EL (cell line): ENCODE results near the gene GP1BB.

Experiments
- DNase-seq: peaks from one replicate; pipeline ENCODE4 v3.0.0-alpha.2; 2016

GP1BB gene

GRCh38 chr22:19727310-19728150 lies 4.2 kb downstream of the GP1BB start:
- no peak for DNase-seq

DNA sequence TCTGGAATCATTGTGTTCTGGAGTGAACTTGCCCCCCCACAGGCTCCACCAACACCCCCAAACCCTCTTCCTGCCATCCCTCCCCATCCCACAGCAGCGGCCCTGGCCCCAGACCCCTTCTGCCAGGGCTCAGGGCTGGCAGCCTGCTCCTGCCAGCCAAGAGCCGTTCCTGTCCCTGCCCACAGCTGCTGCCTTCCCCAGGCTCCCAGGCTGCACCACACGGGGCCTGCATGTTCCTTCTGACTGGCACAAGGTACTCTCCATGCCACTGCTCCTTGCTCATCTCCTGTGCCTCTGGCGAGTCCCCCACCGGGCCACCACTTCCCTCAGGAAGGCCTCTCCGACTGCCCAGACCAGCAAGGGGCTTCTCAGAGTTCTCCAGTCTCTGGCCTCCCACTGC lies 4.9 kb downstream of the GP1BB start:
- no peak for DNase-seq

- no peak for DNase-seq
Measured at GRCh38 chr22:19728836-19729235, 5.5 kb downstream of the GP1BB start.

- no peak for DNase-seq
Measured at GRCh38 chr22:19729507-19729906, 6.2 kb downstream of the GP1BB start.

DNA sequence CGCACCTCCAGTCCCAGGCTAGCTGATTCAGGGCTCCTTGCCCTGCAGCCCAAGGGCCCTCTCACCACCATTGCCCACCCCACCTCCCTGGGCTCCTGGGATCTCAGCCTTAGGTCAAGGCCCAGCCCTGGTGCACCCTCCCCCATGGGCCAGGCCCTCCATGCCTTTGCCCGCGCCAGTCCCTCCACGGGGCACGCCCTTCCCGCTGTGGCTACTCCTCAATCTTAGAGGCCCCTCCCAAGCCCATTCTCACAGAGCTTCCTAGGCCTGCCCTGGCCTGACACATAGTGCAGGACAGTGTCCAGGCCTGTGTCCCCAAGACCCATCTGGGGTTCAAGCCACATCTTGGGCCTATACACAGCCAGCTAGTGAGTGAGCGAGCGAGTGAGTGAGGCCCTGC lies 6.9 kb downstream of the GP1BB start:
- DNase-seq: no peak

GRCh38 chr22:19730655-19731360 lies 7.5 kb downstream of the GP1BB start:
- peak; percentile 79 for DNase-seq

GRCh38 chr22:19731361-19732135 lies 8.2 kb downstream of the GP1BB start:
- no peak for DNase-seq

DNA sequence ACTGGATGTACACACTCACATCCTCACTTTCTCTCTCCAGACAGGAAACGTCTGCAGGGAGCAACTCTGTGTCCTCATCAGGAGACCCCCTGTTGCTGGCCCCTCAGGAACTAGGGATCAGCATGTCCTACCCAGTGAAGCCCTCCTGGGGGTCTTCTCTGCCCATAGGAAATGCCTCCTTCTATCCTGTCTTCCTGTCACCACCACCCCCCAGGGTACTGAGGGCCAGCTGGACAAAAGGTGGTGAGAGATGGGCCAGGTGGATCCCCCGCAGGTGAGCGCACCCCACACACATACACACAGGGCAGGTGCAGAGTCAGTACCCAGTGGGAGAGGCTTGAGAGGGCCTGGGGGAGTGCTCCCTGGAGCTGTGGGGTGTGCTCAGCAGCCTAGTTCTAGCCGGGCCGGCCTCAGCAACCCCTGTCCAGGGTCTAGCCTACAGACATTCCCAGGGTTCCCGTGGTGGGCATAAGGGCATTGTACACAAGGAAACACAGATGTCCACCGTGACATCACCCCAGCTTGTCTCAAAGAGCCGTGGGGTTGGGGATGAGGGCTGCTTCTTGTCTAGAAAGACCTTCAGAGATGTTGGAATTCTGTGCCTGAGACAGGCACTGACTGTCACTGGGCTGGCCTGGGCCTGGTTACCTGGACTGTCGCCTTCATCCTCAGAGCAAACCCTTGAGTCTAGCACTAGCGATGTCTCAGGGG lies 9.2 kb downstream of the GP1BB start:
- no peak for DNase-seq

- no peak for DNase-seq
Measured at GRCh38 chr22:19733755-19734154, 10.4 kb downstream of the GP1BB start.

- no peak for DNase-seq
Measured at GRCh38 chr22:19734163-19734562, 10.8 kb downstream of the GP1BB start.

GRCh38 chr22:19734837-19735382 lies 11.6 kb downstream of the GP1BB start:
- no peak for DNase-seq

DNA sequence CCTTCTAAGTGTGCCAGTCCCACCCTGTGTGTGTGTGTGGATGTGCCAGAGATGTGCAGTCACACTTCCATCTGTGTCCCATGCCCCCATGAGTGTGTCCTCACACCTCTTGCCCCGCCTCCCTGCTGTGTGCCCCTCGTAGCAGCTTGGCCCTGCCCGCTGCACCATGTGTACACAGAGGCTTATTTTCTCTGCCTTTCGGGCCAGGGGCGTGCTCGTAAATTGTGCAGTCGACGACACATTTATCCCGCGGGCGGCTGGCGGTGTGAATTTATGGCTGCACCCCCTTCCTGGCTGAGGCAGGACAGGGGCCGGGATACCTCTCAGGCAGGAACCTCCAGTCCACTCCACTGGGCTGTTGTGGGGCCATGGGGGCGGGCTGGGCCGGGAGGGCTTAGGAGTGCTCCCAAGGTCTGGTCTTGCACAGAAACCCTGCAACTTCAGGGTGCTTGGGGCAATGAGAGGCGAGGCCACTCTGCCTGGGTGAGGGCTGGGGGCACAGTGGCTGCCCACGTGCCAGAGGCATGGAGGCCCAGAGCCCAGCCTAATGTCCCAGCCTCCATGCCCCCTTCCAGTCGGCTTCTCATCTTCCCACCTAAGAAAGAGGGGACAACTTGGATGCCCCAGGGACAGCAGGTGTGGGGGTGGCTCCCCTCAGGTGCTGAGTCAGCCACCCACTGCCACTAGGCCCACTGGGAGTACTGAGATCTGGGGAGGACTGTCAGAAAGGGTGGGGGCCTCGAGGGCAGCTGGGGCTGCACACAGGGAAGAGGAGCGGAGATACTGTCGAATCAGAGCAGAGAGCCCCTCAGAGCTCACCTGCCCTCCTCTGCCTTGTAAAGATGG lies 12.5 kb downstream of the GP1BB start:
- no peak for DNase-seq

DNA sequence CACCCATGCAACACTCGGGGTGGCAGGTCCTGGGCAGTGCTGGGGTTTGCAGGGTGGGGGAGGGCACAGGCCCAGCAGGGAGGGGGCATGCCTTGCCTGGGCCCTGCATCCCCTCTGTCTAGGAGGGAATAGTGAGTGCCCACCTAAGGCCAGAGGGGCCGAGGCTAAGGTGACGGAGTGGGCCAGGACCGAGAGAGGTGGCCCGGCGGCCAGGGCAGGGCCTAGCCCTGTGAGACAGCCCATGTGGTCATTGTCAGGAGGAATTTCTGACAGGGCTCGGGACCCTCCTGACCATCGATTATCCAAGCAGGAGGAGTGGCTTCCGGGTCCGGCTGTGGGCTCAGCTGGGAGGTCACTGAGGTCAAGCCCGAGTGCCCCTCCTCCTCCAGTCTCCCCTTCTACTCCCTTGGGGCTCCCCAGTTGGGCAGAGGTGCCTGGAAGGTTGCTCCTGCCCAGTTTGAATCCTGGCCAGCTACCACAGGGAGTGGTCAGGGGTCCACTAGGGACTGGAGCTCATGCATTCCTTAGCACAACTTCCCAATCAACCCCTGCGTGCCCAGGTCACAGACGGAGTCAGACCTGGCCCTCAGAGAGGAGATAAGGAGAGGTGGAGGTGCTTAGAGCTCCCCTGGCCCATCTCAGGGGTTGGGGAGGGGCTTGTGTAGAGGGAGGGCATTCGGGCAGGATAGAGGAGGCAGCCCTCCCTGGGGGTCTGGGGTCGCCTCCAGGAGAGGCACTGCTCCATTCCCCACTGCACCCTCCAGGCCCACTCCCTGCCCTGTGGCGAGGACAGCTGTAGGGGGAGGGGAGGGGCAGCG lies 14.7 kb downstream of the GP1BB start:
- no peak for DNase-seq

DNA sequence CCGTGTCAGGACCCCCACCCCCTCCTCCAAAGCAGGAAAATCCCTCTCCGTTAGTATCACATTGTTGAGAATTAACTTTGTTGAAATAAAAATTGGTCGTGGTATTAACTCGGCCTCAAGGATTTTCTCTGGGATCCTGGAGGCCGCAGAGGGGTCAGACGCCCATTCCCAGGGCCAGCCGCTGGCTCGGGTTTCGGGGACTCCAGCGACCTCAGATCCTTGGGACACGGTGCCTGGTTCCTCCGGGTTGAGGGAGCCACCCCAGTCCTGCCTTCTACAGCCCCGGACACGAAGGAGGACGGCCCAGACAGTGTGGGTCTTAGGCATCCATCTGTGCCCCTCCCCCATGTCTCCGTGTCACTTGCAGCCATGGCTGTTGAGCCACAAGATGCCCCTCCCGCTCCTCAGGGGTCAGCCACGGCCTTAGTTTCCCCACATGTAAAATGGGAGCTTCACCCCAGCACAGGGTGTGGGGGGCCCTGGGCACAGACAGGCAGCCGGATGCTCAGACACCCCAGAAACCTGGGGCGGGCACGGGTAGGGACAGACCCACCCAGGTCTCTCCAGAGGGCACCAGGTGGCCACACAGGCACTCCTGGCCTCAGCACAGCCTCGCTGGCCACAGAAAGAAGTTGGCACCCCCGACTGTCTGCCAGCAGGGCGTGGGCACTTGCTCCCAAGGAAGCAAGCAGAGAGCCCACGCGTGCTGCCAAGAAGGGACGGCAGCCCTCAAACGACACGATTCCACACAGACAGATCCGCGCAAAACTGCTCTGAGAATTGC lies 15.5 kb downstream of the GP1BB start:
- no peak for DNase-seq

DNA sequence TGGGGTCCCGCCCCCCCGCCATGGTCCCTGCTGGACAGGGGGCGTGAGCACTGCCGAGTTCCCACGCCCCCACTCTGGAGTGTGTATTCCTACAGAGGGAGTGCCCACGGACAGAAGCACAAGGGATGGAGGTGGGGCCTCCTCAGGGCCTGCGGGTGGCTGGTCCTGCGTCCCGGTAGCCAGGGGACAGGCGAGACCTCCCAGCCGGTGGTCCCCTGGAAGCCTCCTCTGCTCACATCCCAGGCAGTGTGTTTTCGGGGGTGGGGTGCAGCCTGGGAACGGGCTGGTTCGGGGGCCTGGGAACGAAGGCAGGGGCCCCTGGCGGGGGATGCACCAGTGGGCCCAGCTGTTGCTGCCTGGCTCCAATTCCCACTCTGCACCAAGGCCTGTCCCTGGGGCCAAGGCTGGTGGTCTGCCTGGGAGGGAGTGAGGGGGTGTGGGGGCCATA lies 16.1 kb downstream of the GP1BB start:
- DNase-seq: no peak

GRCh38 chr22:19739911-19740449 lies 16.6 kb downstream of the GP1BB start:
- no peak for DNase-seq

GRCh38 chr22:19740586-19740985 lies 17.2 kb downstream of the GP1BB start:
- DNase-seq: no peak

DNA sequence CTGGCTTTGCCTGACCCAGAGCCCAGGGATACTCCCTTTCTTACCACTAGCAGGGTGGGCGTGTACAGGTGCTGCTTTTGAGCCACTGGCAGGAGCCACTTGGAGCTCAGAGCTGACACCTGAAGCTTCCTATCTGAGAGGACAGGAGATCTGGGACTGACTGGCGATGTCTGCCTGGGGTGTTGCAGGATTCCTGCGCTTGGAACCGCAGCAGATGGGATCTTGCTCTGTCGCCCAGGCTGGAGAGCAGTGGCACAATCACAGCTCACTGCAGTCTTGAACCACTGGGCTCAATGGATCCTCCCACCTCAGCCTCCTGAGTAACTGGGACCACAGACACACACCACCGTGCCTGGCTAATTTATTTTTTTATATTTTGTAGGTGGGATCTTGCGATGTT lies 17.7 kb downstream of the GP1BB start:
- DNase-seq: no peak
